ENCODE measurements around the gene FOXN4. TPM values are rescaled to one million over a fixed set of nuclear protein-coding genes. Genes with fewer than 3 reads are reported as not detected.

FOXN4 gene
- total and polyA plus RNA-seq, 4 donors = 0.04 to 0.26 (median 0.15) TPM

DNA sequence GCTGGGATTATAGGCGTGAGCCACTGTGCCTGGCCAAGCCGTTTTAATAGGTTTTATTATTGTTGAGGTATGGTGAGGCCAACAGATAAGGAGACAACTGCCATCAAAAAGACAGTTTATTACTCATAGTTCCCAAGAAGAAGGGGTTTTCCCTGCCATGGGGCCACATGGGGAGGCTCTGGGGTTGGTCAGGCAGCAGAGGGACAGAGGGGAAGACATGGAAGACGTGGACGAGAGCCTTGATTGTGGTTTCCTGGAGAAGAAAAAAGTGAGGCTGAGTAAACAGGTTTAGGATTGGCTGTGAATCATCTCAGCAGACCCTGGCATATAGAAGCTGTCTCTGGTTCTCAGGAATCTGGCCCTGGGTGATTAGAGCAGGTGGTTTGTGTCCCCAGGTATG lies 69.9 kb downstream of the FOXN4 start:
- no peak overlapping the region for H3K9ac ChIP-seq (ENCODE audit: insufficient read depth in 1 of 2, low read length in 2 of 2)
- H3K27ac ChIP-seq (ENCODE audit: low read depth in 1 of 2, low read length in 1 of 2) = no peak overlapping the region
- 89 to 92% methylated on average over 4 of the region's 4 CpGs for WGBS, 2 donors
- DNase-seq (no peak), ATAC-seq (ENCODE audit: insufficient read depth, low FRiP score) (no peak)
- TF ChIP-seq, protein P1, sequence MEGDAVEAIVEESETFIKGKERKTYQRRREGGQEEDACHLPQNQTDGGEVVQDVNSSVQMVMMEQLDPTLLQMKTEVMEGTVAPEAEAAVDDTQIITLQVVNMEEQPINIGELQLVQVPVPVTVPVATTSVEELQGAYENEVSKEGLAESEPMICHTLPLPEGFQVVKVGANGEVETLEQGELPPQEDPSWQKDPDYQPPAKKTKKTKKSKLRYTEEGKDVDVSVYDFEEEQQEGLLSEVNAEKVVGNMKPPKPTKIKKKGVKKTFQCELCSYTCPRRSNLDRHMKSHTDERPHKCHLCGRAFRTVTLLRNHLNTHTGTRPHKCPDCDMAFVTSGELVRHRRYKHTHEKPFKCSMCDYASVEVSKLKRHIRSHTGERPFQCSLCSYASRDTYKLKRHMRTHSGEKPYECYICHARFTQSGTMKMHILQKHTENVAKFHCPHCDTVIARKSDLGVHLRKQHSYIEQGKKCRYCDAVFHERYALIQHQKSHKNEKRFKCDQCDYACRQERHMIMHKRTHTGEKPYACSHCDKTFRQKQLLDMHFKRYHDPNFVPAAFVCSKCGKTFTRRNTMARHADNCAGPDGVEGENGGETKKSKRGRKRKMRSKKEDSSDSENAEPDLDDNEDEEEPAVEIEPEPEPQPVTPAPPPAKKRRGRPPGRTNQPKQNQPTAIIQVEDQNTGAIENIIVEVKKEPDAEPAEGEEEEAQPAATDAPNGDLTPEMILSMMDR (IDR thresholded peaks at IDR 0.05; ENCODE audit: control extremely low read depth, extremely low read depth) = no peak
- no peaks in the 10 kb centered on the region for H3K27me3 ChIP-seq (ENCODE audit: control insufficient read depth in 3 of 3, insufficient read depth in 3 of 3, low read length in 2 of 3)
- no peak overlapping the region for H3K4me3 ChIP-seq
- no peaks in the 10 kb centered on the region for H3K9me3 ChIP-seq (ENCODE audit: control insufficient read depth in 4 of 4, insufficient read depth in 3 of 4, low read length in 3 of 4)
- H3K4me1 ChIP-seq (ENCODE audit: control insufficient read depth in 5 of 5, insufficient read depth in 5 of 5, low read length in 5 of 5) = no peaks in the 10 kb centered on the region
- peaks cover 16 to 45% (median 33%) of the 10 kb centered on the region in 4 donors for H3K36me3 ChIP-seq (ENCODE audit: control insufficient read depth in 4 of 4, insufficient read depth in 4 of 4, low read length in 4 of 4)

- no peak overlapping the region for H3K27ac ChIP-seq (ENCODE audit: low read depth in 1 of 2, low read length in 1 of 2)
- no peak overlapping the region for H3K9ac ChIP-seq (ENCODE audit: insufficient read depth in 1 of 2, low read length in 2 of 2)
- DNase-seq (no peak), ATAC-seq (ENCODE audit: insufficient read depth, low FRiP score) (no peak)
- TF ChIP-seq, protein P1 (IDR thresholded peaks at IDR 0.05; ENCODE audit: control extremely low read depth, extremely low read depth) = no peak
- peaks cover 13 to 53% (median 31%) of the 10 kb centered on the region in 4 donors for H3K36me3 ChIP-seq (ENCODE audit: control insufficient read depth in 4 of 4, insufficient read depth in 4 of 4, low read length in 4 of 4)
- no peak overlapping the region for H3K4me3 ChIP-seq
- H3K9me3 ChIP-seq (ENCODE audit: control insufficient read depth in 4 of 4, insufficient read depth in 3 of 4, low read length in 3 of 4) = no peaks in the 10 kb centered on the region
- no peaks in the 10 kb centered on the region for H3K4me1 ChIP-seq (ENCODE audit: control insufficient read depth in 5 of 5, insufficient read depth in 5 of 5, low read length in 5 of 5)
- no peaks in the 10 kb centered on the region for H3K27me3 ChIP-seq (ENCODE audit: control insufficient read depth in 3 of 3, insufficient read depth in 3 of 3, low read length in 2 of 3)
- 88 to 93% methylated on average over 6 of the region's 6 CpGs for whole genome bisulfite sequencing, 2 donors
Observed at GRCh38 chr12:109236257-109236656, 72.8 kb downstream of the FOXN4 start.

DNA sequence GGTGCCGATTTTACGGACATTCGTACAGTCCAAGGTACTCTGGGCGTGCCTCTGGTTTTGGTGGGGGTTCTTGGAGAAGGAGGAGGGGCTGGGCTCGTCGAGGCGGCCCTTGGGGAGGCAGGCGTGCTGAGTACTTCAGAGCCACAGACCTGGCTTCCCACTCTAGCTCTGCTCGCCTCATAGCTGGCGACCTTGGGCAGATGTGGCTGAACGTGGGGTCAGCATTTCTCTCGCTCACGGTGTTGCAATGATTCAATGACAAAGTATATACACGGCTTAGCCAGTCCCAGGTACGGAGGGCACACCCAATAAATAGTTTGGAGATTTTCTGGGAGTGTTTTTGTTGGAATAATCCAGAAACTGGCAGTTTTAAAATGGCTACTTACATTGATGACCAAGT lies 75.1 kb downstream of the FOXN4 start:
- H3K27me3 ChIP-seq (ENCODE audit: control insufficient read depth in 3 of 3, insufficient read depth in 3 of 3, low read length in 2 of 3) = no peaks in the 10 kb centered on the region
- TF ChIP-seq, protein P1 (IDR thresholded peaks at IDR 0.05; ENCODE audit: control extremely low read depth, extremely low read depth) = no peak
- H3K4me3 ChIP-seq = no peak overlapping the region
- 88 to 89% methylated on average over 15 of the region's 15 CpGs for WGBS, 2 donors
- H3K4me1 ChIP-seq (ENCODE audit: control insufficient read depth in 5 of 5, insufficient read depth in 5 of 5, low read length in 5 of 5) = no peaks in the 10 kb centered on the region
- DNase-seq (no peak), ATAC-seq (ENCODE audit: insufficient read depth, low FRiP score) (no peak)
- no peaks in the 10 kb centered on the region for H3K9me3 ChIP-seq (ENCODE audit: control insufficient read depth in 4 of 4, insufficient read depth in 3 of 4, low read length in 3 of 4)
- no peak overlapping the region for H3K27ac ChIP-seq (ENCODE audit: low read depth in 1 of 2, low read length in 1 of 2)
- H3K36me3 ChIP-seq (ENCODE audit: control insufficient read depth in 4 of 4, insufficient read depth in 4 of 4, low read length in 4 of 4) = peaks cover 6 to 48% (median 28%) of the 10 kb centered on the region in 4 donors
- H3K9ac ChIP-seq (ENCODE audit: insufficient read depth in 1 of 2, low read length in 2 of 2) = no peak overlapping the region

DNA sequence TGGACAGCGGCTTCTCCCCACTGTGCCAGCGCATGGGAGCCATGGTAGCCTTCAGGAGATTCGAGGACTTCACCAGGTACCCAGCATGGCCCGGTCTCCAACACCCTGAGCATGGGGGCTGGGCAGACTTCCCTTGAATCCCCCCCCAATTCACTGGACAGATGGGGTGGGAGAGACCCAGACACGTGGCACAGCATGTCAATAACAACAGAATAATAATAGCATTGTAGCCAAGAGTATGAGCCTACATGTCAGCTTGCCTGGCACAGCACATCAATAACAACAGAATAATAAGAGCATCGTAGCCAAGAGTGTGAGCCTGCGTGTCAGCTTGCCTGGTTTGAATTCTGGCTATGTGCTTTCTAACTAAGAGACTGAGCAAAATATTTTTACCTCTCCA lies 76.4 kb downstream of the FOXN4 start:
- Histone ChIP-seq H3K36me3 (ENCODE audit: control insufficient read depth in 4 of 4, insufficient read depth in 4 of 4, low read length in 4 of 4) (peaks cover 6 to 48% (median 27%) of the 10 kb centered on the region in 4 donors), H3K4me1 (ENCODE audit: control insufficient read depth in 5 of 5, insufficient read depth in 5 of 5, low read length in 5 of 5) (no peaks in the 10 kb centered on the region), H3K9me3 (ENCODE audit: control insufficient read depth in 4 of 4, insufficient read depth in 3 of 4, low read length in 3 of 4) (no peaks in the 10 kb centered on the region), H3K27me3 (ENCODE audit: control insufficient read depth in 3 of 3, insufficient read depth in 3 of 3, low read length in 2 of 3) (no peaks in the 10 kb centered on the region), H3K4me3 (no peak overlapping the region), H3K9ac (ENCODE audit: insufficient read depth in 1 of 2, low read length in 2 of 2) (no peak overlapping the region), H3K27ac (ENCODE audit: low read depth in 1 of 2, low read length in 1 of 2) (no peak overlapping the region)
- TF ChIP-seq, protein P1 (IDR thresholded peaks at IDR 0.05; ENCODE audit: control extremely low read depth, extremely low read depth) = no peak
- WGBS, 2 donors = 94 to 97% methylated on average over 7 of the region's 7 CpGs
- DNase-seq = no peak
- ATAC-seq (ENCODE audit: insufficient read depth, low FRiP score) = no peak

Measured in lung (tissue), 12 donors.